GM19395 (cell line): ENCODE results near the gene HSD17B4.
"Not testable (repeated sequence)": the region's sequence is repeated elsewhere in the genome, so short reads cannot be mapped to it uniquely, and the experiment has no call there.

Experiments
- ATAC-seq: cut with Tn5 transposase; IDR thresholded peaks from one replicate; pipeline ENCODE4 v1.9.1; 2021; ENCODE audit warnings: mild to moderate bottlenecking, moderate library complexity; ENCODE audit not compliant: unreplicated experiment

The HSD17B4 gene

DNA sequence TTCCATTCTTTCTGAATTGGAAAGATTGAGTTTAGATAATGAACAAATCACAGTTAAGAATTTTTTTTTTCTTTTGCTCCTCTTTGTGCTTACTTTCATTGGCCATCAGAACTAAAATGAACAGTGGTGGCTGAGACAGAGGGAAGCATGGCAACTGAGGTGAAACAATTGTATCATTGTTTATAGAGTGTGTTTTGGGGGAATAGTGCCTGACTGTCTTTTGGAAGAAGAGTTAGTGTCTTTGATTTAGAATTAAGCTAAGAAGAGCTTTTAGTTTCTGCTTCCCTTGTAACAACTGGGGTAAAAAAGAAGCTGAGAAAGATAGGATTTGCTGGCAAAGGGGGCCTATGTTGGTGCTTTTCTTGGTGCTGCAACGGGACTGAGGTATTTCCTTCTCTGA is 24.0 kb downstream of the HSD17B4 start:
- no peak for ATAC-seq

DNA sequence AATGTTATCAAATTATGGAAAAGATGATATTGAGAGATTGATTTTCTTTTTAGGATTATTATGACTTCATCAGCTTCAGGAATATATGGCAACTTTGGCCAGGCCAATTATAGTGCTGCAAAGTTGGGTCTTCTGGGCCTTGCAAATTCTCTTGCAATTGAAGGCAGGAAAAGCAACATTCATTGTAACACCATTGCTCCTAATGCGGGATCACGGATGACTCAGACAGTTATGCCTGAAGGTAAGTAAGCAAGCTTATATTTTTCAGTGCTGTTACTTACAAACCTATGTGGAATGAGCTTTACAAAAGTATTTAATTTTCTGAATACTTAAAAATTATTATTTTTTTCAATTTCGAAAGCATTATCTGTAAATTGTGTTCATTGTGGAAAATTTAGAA is 26.5 kb downstream of the HSD17B4 start:
- no peak for ATAC-seq

DNA sequence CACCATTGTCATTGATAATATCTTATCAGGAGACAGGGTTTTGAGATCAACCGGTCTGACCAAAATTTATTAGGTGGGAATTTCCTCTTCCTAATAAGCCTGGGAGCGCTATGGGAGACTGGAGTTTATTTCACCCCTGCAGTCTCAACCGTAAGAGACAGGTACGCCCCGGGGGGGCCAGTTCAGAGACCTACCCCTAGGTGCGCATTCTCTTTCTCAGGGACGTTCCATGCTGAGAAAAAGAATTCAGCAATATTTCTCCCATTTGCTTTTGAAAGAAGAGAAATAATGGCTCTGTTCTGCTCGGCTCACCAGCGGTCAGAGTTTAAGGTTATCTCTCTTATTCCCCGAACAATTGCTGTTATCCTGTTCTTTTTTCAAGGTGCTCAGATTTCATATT is 28.3 kb downstream of the HSD17B4 start:
- not testable (repeated sequence) for ATAC-seq

DNA sequence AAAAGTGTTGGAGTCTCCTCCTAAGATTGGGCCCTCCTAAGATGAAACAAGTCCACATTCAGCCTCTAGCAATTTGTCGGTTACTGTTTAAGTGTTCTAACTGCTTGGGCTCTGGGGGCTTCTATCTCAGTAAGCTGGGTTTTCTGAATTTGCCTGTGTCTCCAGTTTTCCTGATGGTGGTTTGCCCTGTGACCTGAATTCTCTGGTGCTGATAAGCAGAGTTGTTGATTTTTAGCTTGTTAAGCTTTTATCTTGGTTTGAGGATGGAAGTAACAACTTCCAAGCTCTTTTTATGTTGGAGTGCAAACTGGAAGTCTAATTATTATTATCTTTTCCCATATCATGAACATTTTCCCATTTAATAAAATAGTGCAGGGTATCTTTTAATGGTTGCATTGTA is 30.9 kb downstream of the HSD17B4 start:
- no peak for ATAC-seq

DNA sequence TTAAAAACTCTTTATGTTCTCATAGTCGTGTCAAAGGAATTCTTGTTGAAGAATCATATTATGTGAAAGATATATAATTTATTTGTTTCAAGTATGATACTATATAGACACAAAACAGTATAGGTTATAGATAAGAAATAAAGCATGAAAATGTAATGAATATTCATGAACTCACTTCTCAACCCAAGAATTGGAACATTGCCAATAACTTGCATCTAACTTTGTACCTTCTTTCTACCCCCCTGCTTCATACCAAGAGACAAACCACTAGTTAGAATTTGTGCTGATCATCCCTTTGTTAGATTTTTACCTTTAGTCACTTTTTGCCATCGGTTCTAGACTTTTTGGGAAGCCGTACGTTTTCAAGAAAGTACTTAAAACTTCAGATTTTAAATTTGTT is 32.6 kb downstream of the HSD17B4 start:
- no peak for ATAC-seq

DNA sequence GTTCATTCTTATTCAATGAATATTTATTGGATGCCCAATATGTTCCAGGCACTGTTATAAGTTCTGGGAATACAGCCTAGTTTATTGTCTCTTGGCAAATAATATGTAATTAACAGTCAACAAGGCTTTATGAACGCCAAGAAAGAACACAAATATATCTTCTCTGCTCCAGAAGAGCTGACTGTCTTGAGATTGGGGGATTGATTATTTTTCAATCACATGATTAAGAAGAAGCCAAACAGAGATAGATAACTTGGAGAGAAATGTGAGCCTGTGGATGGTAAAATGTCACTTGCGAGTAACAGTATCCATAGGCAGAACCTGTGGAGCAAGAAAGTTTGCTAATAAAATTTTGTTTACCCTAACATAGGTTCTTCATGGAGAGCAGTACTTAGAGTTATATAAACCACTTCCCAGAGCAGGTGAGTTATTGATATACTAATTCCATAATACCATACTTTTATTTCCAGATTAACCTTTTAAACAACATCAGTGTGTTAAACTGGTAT is 49.4 kb downstream of the HSD17B4 start:
- no peak for ATAC-seq

DNA sequence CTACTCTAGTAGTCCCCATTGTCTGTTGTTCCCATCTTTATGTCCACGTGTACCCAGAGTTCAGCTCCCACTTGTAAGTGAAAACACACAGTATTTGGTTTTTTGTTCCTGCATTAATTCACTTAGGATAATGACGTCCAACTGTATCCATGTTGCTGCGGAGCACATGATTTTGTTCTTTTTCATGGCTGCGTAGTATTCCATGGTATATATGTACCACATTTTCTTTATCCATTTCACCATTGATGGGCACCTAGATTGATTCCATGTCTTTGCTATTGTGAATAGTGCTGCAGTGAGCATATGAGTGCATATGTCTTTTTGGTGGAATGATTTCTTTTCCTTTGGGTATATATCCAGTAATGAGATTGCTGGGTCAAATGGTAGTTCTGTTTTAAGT is 51.6 kb downstream of the HSD17B4 start:
- not testable (repeated sequence) for ATAC-seq

DNA sequence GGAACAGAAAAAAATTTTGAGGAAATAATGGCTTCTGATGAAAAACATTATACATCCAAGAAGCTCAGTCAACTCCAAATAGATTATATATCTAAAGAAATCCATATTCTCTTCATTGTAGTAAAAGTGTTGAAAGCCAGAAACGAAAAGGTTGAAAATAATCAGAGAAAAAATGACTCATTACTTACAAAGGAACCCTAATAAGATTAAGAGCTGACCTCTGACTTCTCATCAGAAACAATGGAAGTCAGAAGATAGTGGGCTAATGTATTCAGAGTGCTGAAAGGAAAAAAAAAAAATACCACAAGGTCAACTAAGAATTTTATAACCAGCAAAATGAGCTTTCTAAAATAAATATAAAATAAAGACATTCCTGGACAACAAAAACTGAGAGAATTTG is 60.0 kb downstream of the HSD17B4 start:
- ATAC-seq = no peak

DNA sequence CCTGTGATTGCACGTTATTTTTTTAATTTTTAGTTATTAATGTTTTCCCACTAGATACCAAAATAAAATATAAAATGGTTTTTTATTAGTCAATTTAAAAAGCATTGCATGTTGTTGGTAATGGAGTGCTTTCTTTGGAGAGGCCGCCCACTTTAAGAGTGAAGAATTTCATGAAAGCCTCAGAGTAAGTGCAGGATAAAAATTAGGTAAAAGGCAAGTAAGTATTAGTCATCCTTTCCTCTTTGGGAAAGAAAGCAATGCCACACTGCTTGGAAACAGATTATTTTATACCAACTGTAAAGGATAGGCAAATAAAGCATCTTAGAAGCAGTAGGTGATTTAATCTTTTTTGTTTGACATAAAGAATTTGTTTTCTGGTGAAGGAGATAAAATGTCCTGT is 62.9 kb downstream of the HSD17B4 start:
- ATAC-seq = no peak

DNA sequence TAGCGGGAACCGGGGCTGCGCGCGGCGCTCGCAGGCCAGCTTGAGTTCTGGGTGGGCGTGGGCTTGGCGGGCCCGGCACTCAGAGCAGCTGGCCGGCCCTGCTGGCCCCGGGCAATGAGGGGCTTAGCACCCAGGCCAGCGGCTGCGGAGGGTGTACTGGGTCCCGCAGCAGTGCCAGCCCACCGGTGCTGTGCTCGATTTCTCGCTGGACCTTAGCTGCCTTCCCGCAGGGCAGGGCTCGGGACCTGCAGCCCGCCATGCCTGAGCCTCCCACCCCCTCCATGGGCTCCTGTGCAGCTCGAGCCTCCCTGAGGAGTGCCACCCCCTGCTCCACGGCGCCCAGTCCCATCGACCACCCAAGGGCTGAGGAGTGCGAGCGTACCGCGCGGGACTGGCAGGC is 64.8 kb downstream of the HSD17B4 start:
- not testable (repeated sequence) for ATAC-seq

DNA sequence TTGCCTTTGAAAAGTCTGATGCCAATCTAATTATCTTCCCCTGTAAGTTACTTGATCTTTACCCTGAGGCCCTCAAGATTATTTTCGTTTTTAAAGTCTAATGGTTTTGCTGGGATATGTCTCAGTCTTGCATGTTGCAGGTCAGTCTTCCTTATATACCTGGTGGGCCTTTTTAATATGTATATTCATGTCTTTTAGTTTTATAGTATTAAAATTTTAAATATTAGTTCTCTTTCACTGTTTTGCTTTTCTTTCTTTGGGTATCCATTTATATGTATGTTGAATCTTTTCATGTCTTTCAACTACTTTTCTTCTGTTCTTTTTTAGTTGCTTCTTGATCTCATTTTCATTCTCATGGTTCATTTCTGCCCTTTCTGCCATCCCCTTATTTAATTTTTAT is 68.9 kb downstream of the HSD17B4 start:
- no peak for ATAC-seq

DNA sequence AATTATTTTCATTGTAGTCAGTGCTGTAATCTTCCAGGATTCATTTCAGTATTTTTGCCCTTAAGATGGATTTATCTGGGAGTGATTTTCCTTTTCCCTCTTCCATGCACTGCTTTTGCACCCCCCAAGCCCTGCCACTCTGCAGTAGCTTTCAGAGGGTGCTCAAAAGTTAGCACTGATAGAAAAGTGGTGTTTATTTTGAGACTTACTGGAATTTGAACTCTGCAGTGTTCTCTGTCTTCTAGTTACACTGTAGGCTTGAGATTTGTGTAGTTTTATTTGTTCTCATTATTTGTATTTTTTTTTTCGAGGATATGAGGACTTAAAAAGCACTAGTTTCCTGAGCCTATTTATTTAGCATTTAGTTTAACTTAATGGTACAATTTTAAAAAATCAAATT is 70.5 kb downstream of the HSD17B4 start:
- no peak for ATAC-seq

DNA sequence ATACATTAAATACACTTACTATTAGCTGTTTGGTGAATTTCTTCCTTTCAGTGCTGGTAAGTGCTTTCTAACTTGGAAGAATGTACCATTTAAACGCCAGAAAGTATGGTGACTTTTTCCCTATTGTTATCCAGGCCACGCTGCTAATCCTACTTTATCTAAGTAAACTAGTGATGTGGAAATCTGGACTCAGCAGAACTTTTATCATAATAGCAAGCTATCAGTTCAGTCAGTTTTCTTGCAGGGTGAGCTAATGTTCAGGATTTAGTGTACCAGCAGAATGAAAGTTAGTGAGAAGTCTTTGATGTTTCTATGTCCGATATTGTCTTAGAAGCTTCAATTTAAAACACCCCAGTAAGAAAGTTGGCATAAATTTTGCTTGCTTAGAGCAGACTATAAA is 72.2 kb downstream of the HSD17B4 start:
- no peak for ATAC-seq

DNA sequence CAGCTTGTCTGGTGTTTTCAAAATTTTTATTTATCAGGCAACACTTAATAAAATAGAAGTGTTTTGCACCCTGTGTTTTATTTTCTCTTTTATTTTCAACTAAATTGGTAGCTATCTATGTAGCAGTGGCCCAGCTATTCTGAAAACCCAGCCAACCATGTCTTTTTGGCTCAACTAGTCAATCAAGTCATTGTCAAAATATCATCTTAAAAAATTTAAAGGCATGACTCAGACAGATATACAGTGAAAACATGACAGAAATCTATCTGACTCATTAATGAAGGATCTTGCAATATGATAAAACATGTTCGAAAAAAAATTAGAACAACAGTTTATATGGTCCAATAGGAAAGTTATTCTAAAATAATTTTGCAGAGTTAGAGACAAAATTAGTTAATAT is 75.1 kb downstream of the HSD17B4 start:
- ATAC-seq = no peak

DNA sequence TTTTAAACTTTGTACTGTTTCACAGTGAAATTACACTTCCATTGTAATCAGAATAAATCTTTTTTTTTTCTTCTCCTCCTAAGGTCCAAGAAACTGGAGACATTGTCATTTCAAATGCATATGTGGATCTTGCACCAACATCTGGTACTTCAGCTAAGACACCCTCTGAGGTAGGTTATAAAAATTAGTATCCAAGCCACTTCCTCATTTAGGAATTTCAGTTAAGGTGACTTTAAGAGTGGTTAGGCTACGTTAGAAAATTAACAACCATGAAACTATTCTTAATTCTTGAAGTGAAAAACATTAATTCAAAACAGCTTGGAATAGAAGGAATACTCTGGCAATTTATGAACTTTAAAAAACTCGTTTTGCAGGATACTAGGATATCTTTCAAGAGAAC is 77.5 kb downstream of the HSD17B4 start:
- no peak for ATAC-seq

DNA sequence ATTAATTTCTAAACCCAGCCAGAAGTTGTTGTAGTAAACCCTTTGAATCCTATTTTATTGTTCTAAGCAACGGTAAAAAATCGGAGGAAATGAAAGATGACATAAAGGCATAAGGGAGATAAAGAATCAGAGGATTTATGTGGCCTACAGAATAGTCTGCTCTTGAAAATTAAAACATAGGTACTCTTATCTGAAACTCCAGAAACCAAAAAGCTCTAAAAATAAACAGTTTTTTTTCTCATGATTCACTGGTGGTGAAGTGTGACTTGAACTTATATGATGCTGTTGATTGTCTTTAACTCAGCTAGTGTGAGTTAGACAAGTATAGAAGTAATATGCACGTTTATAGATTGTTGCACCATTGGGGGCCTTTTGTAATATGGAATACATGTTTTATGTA is 80.3 kb downstream of the HSD17B4 start:
- ATAC-seq = no peak

DNA sequence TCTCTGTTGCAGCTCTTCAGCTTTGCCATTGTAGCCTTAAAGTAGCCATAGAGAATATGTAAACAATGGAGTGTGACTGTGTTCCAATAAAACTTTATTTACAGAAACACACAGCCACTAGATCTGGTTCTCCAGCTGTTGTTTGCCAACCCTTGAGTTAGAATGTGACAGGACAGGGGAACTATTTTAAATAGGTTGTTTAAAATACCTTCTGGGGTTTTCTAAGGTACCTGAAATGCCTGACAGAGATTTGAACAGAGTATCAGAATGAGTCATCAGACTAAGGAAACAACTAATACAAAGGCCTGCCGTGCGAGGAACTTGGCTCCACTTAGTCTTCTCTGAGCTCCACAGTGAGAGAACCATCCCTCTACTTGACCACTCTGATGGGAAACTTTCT is 85.4 kb downstream of the HSD17B4 start:
- ATAC-seq = peak; percentile 100

DNA sequence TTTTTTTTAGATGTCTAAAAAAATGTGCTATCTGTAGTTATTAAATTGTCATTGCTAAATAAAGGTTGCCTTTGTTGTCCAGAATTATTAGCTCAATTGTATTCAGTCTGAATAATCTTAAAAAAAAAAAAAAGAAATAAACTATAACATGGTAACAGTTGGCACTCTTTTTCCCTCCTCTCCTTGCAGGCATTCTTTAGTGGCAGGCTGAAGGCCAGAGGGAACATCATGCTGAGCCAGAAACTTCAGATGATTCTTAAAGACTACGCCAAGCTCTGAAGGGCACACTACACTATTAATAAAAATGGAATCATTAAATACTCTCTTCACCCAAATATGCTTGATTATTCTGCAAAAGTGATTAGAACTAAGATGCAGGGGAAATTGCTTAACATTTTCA is 89.4 kb downstream of the HSD17B4 start:
- ATAC-seq = no peak

DNA sequence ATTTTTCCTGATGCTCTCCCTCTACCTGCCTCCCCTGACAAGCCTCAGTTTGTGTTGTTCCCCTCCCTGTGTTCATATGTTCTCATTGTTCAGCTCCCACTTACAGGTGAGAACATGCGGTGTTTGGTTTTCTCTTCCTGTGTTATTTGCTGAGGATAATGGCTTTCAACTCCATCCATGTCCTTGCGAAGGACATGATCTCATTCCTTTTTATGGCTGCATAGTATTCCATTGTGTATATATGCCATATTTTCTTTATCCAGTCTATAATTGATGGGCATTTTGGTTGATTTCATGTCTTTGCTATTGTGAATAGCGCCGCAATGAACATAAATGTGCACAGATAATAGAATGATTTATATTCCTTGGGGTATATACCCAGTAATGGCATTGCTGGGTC is 99.5 kb downstream of the HSD17B4 start:
- ATAC-seq = no peak

DNA sequence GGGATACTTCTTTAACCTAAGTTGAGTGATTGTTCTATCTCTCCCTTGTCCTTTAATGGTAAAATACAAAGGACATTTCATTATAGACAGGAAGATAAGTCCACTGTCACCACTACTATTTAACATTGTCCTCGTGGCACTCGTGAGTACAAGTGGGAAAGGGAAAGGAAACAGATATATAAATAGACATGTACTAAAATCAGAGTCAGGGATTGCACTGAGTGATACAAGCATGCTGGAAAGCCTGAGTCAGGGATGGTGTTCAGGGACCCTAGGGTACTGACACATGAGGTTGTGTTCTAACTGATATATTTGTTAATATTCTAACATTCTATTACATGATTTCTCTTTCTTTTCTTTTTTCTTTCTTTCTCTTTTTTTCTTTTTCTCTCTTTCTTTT is 102.3 kb downstream of the HSD17B4 start:
- ATAC-seq = no peak

DNA sequence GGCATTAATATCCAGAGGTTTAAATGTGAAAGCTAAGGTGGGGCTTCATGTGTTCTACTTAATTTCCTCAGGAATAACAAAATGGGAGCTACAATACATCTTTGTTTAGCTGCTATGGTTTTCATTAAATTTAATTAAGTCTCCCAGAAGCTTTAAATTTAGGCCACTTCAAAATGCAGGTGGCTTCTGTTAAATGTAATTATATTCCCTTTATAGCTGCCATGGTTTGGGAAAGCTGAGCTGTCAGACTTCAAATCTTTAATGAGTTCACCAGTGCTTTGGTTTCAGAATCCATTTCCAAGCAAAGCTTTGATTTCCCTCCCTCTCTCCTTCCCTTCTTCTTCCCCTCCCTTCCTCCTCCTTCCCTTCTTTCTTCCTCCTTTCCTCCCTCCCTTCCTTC is 118.6 kb downstream of the HSD17B4 start:
- no peak for ATAC-seq

DNA sequence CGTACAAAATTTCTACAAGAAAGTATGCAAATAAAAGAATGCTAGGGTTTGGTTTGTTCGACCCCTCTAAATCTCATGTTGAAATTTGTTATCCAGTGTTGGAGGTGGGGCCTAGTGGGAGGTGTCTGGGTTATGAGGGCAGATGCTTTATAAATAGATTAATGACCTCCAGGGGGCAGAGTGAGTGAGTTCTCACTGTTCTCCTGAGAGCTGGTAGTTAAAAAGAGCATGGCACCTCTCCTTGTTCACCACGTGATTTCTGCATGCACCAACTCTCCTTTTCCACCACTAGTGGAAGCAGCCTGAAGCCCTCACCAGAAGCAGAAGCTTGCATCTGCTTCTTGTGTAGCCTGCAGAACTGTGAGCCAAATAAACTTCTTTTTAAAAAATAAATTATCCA is 126.6 kb downstream of the HSD17B4 start:
- ATAC-seq = peak; percentile 72

DNA sequence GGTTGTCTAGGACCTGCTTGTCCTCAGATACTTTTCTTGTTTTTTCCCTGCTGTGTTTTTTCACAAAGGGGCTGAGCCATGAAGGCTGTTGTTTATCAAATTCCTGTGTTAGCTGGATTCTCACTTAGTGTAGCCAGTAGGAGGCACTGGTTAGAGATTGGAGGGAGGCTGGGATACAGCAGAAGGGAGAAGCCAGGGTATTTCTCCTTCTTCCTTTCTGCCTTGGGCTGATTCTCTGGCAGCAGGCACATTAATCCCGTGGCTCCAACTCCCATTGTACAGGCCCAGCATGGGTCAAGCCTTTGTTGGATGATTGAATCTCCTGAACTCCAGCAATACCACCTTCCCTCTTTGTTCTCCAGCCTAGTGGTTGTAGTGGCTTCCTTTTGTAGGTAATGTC is 130.7 kb downstream of the HSD17B4 start:
- no peak for ATAC-seq

DNA sequence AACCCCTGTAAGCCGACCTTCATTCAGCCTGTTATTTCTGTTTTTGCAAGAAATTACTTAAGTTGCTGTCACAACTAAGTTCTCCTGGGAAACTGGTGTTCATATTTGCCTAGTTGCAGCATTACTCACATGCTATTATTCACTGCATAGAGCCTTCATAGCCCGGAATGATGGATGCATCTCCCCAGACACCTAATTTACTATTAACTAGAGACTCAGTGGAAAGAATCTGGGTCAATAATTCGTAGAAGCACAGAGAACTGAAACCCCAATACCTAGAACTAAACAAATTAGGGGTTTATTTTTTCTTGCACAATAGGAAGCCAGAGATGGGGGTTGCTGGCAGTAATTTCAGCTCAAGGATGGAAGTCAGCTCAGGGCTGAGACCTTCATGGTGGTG is 131.4 kb downstream of the HSD17B4 start:
- peak; percentile 91 for ATAC-seq
